Measurements from ENCODE around the gene EFCAB6.

EFCAB6 gene

GRCh38 chr22:43726322-43726721, 85.8 kb downstream of the EFCAB6 start:
- H3K27me3 ChIP-seq (ENCODE audit: insufficient read depth, low read length) = no peaks in the 10 kb centered on the region
- H3K4me1 ChIP-seq (ENCODE audit: insufficient read depth, low read length) = peaks cover 23% of the 10 kb centered on the region
- H3K27ac ChIP-seq (ENCODE audit: low read depth, low read length) = peak overlapping the region; percentile 38
- H3K36me3 ChIP-seq (ENCODE audit: insufficient read depth, low read length) = no peaks in the 10 kb centered on the region
- H3K9ac ChIP-seq (ENCODE audit: low read depth, low read length) = no peak overlapping the region
- no peak overlapping the region for H3K4me3 ChIP-seq (ENCODE audit: low read length)
- H3K9me3 ChIP-seq (ENCODE audit: insufficient read depth, low read depth, low read length) = no peaks in the 10 kb centered on the region

GRCh38 chr22:43723816-43724215, 88.3 kb downstream of the EFCAB6 start:
- 77% methylated on average over 3 of the region's 3 CpGs for WGBS
- Histone ChIP-seq H3K4me3 (ENCODE audit: low read length) (no peak overlapping the region), H3K27ac (ENCODE audit: low read depth, low read length) (no peak overlapping the region), H3K9me3 (ENCODE audit: insufficient read depth, low read depth, low read length) (no peaks in the 10 kb centered on the region), H3K4me1 (ENCODE audit: insufficient read depth, low read length) (peaks cover 23% of the 10 kb centered on the region), H3K36me3 (ENCODE audit: insufficient read depth, low read length) (no peaks in the 10 kb centered on the region), H3K27me3 (ENCODE audit: insufficient read depth, low read length) (no peaks in the 10 kb centered on the region), H3K9ac (ENCODE audit: low read depth, low read length) (0 out of 2 replicates have a peak overlapping the region, but pooled peaks have one; percentile 30)

- Histone ChIP-seq H3K9ac (ENCODE audit: low read depth, low read length) (no peak overlapping the region), H3K36me3 (ENCODE audit: insufficient read depth, low read length) (no peaks in the 10 kb centered on the region), H3K4me3 (ENCODE audit: low read length) (no peak overlapping the region), H3K9me3 (ENCODE audit: insufficient read depth, low read depth, low read length) (no peaks in the 10 kb centered on the region), H3K27ac (ENCODE audit: low read depth, low read length) (no peak overlapping the region), H3K4me1 (ENCODE audit: insufficient read depth, low read length) (peaks cover 23% of the 10 kb centered on the region), H3K27me3 (ENCODE audit: insufficient read depth, low read length) (no peaks in the 10 kb centered on the region)
- WGBS = 93% methylated on average over 4 of the region's 5 CpGs
Observed at GRCh38 chr22:43722444-43722843, 89.7 kb downstream of the EFCAB6 start.

GRCh38 chr22:43720716-43721115, 91.4 kb downstream of the EFCAB6 start:
- Histone ChIP-seq H3K9me3 (ENCODE audit: insufficient read depth, low read depth, low read length) (no peaks in the 10 kb centered on the region), H3K9ac (ENCODE audit: low read depth, low read length) (no peak overlapping the region), H3K4me1 (ENCODE audit: insufficient read depth, low read length) (peaks cover 11% of the 10 kb centered on the region; the same call in 1 of the 2 replicates), H3K27me3 (ENCODE audit: insufficient read depth, low read length) (no peaks in the 10 kb centered on the region), H3K27ac (ENCODE audit: low read depth, low read length) (no peak overlapping the region), H3K4me3 (ENCODE audit: low read length) (no peak overlapping the region), H3K36me3 (ENCODE audit: insufficient read depth, low read length) (no peaks in the 10 kb centered on the region)
- WGBS = 81% methylated on average over 1 of the region's 1 CpG

GRCh38 chr22:43714104-43714503, 98.0 kb downstream of the EFCAB6 start:
- no peaks in the 10 kb centered on the region for H3K27me3 ChIP-seq (ENCODE audit: insufficient read depth, low read length)
- no peak overlapping the region for H3K9ac ChIP-seq (ENCODE audit: low read depth, low read length)
- WGBS = 93% methylated on average over 2 of the region's 2 CpGs
- no peaks in the 10 kb centered on the region for H3K9me3 ChIP-seq (ENCODE audit: insufficient read depth, low read depth, low read length)
- no peak overlapping the region for H3K4me3 ChIP-seq (ENCODE audit: low read length)
- H3K36me3 ChIP-seq (ENCODE audit: insufficient read depth, low read length) = no peaks in the 10 kb centered on the region
- peaks cover 3% of the 10 kb centered on the region; the same call in 1 of the 2 replicates for H3K4me1 ChIP-seq (ENCODE audit: insufficient read depth, low read length)
- no peak overlapping the region for H3K27ac ChIP-seq (ENCODE audit: low read depth, low read length)

- 89% methylated on average over 4 of the region's 4 CpGs for WGBS
Observed at GRCh38 chr22:43711681-43712080, 100.4 kb downstream of the EFCAB6 start.

GRCh38 chr22:43707648-43708047, 104.5 kb downstream of the EFCAB6 start:
- H3K9me3 ChIP-seq (ENCODE audit: insufficient read depth, low read depth, low read length) = peaks cover 26% of the 10 kb centered on the region
- H3K4me3 ChIP-seq (ENCODE audit: low read length) = no peak overlapping the region
- peaks cover 20% of the 10 kb centered on the region for H3K4me1 ChIP-seq (ENCODE audit: insufficient read depth, low read length)
- H3K36me3 ChIP-seq (ENCODE audit: insufficient read depth, low read length) = no peaks in the 10 kb centered on the region
- WGBS = 77% methylated on average over 2 of the region's 3 CpGs
- no peak overlapping the region for H3K9ac ChIP-seq (ENCODE audit: low read depth, low read length)
- H3K27ac ChIP-seq (ENCODE audit: low read depth, low read length) = no peak overlapping the region
- no peaks in the 10 kb centered on the region for H3K27me3 ChIP-seq (ENCODE audit: insufficient read depth, low read length)

More at GRCh38 chr22:43711681-43712080, 100.4 kb downstream of the EFCAB6 start:
- H3K4me3 ChIP-seq (ENCODE audit: low read length) = no peak overlapping the region
- H3K9me3 ChIP-seq (ENCODE audit: insufficient read depth, low read depth, low read length) = no peaks in the 10 kb centered on the region
- H3K27ac ChIP-seq (ENCODE audit: low read depth, low read length) = no peak overlapping the region
- H3K9ac ChIP-seq (ENCODE audit: low read depth, low read length) = no peak overlapping the region
- peaks cover 8% of the 10 kb centered on the region for H3K4me1 ChIP-seq (ENCODE audit: insufficient read depth, low read length)
- no peaks in the 10 kb centered on the region for H3K27me3 ChIP-seq (ENCODE audit: insufficient read depth, low read length)
- H3K36me3 ChIP-seq (ENCODE audit: insufficient read depth, low read length) = no peaks in the 10 kb centered on the region

- Histone ChIP-seq H3K9me3 (ENCODE audit: insufficient read depth, low read depth, low read length) (peaks cover 26% of the 10 kb centered on the region), H3K36me3 (ENCODE audit: insufficient read depth, low read length) (no peaks in the 10 kb centered on the region), H3K27ac (ENCODE audit: low read depth, low read length) (peak overlapping the region; percentile 52), H3K4me3 (ENCODE audit: low read length) (no peak overlapping the region), H3K4me1 (ENCODE audit: insufficient read depth, low read length) (peaks cover 20% of the 10 kb centered on the region), H3K9ac (ENCODE audit: low read depth, low read length) (no peak overlapping the region), H3K27me3 (ENCODE audit: insufficient read depth, low read length) (no peaks in the 10 kb centered on the region)
- 89% methylated on average over 4 of the region's 4 CpGs for WGBS
Observed at GRCh38 chr22:43706571-43707328, 105.4 kb downstream of the EFCAB6 start.

GRCh38 chr22:43706151-43706550, 106.0 kb downstream of the EFCAB6 start:
- Histone ChIP-seq H3K9ac (ENCODE audit: low read depth, low read length) (no peak overlapping the region), H3K4me1 (ENCODE audit: insufficient read depth, low read length) (peaks cover 20% of the 10 kb centered on the region), H3K36me3 (ENCODE audit: insufficient read depth, low read length) (no peaks in the 10 kb centered on the region), H3K27me3 (ENCODE audit: insufficient read depth, low read length) (no peaks in the 10 kb centered on the region), H3K27ac (ENCODE audit: low read depth, low read length) (no peak overlapping the region), H3K9me3 (ENCODE audit: insufficient read depth, low read depth, low read length) (peaks cover 26% of the 10 kb centered on the region), H3K4me3 (ENCODE audit: low read length) (no peak overlapping the region)
- 41% methylated on average over 3 of the region's 3 CpGs for WGBS

GRCh38 chr22:43704051-43704450, 108.1 kb downstream of the EFCAB6 start:
- WGBS = 79% methylated on average over 1 of the region's 2 CpGs
- no peaks in the 10 kb centered on the region for H3K27me3 ChIP-seq (ENCODE audit: insufficient read depth, low read length)
- peaks cover 26% of the 10 kb centered on the region for H3K9me3 ChIP-seq (ENCODE audit: insufficient read depth, low read depth, low read length)
- H3K36me3 ChIP-seq (ENCODE audit: insufficient read depth, low read length) = no peaks in the 10 kb centered on the region
- no peak overlapping the region for H3K27ac ChIP-seq (ENCODE audit: low read depth, low read length)
- H3K9ac ChIP-seq (ENCODE audit: low read depth, low read length) = no peak overlapping the region
- peaks cover 17% of the 10 kb centered on the region for H3K4me1 ChIP-seq (ENCODE audit: insufficient read depth, low read length)
- H3K4me3 ChIP-seq (ENCODE audit: low read length) = no peak overlapping the region

GRCh38 chr22:43698403-43698802, 113.7 kb downstream of the EFCAB6 start:
- no peak overlapping the region for H3K27ac ChIP-seq (ENCODE audit: low read depth, low read length)
- no peaks in the 10 kb centered on the region for H3K36me3 ChIP-seq (ENCODE audit: insufficient read depth, low read length)
- no peak overlapping the region for H3K4me3 ChIP-seq (ENCODE audit: low read length)
- WGBS = 82% methylated on average over 1 of the region's 1 CpG
- no peak overlapping the region for H3K9ac ChIP-seq (ENCODE audit: low read depth, low read length)
- no peaks in the 10 kb centered on the region for H3K4me1 ChIP-seq (ENCODE audit: insufficient read depth, low read length)
- peaks cover 6% of the 10 kb centered on the region for H3K9me3 ChIP-seq (ENCODE audit: insufficient read depth, low read depth, low read length)
- no peaks in the 10 kb centered on the region for H3K27me3 ChIP-seq (ENCODE audit: insufficient read depth, low read length)
